GM18520 (cell line): ENCODE results near the gene CISD3.

Source experiments
- ATAC-seq: cut with Tn5 transposase; IDR thresholded peaks from one replicate; pipeline ENCODE4 v1.9.1; 2021; ENCODE audit not compliant: unreplicated experiment

The CISD3 gene

DNA sequence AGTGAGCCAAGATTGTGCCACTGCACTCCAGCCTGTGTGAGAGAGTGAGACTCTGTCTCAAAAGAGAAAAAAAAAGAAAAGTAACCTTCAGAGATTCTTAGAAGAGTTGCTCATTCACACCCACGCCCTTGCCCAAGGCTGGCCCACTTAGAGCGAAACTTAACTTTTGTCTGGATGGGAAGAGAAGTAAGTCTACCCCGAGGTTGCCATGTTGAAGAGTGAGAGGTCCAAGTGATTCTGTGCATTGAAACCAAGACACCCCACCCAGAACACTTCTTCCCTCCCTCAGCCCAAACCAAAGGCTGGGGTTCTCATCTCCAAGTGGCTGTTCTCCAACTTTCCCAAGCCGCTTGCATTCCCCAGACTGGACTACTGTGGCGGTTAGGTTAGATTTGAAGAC, 2.4 kb upstream of the CISD3 start:
- ATAC-seq: no peak

DNA sequence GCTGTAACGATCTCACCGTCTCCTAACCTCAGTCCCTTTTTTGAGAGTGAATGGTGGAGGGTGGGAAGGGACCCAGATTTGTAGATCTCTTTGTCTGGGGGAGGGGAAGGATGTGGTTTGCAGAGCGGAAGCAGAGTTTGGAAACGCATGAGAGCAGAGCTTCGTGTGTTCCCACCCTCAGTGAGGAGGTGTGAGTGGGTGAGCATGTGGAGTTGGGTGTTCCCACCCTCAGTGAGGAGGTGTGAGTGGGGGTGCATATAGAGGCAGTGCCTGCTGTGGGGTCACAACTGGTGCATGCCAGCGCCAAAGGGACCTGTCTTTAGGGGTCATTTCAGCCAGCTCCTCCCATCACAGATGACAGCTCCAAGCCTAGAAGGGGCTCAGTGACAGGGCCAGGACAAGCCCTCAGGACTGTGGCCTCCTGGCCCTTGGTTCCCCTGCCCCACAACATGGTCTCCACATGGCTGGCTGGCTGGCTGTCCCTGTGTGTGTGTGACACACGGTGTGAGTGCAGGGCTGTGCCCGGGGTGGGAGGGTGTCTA, 1.8 kb upstream of the CISD3 start:
- ATAC-seq: no peak

DNA sequence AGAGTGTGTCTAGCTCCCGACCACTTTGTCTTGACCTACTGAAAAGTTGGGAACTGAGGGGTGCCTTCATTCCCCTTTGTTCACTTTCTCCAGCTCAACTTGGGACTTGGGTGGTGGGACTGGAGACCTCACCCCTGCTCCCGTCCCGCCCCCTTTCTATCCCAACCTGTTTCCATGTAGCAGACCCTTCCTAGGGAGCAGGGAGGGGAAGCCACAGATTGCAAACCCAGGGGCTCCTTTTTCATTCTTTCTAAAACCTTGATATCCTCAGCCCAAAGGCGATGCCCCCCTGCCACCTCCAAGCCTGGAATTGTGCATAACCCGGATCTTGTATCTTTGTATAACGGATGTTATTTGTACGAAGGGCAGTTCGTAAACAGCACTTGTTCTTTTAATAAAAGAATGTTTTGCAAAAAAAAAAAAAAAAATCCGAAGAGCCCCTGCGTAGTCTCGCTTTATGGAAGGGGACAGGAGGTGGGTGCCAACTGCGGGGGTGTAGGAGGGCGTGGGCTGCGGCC, 714 bp upstream of the CISD3 start:
- ATAC-seq: no peak

DNA sequence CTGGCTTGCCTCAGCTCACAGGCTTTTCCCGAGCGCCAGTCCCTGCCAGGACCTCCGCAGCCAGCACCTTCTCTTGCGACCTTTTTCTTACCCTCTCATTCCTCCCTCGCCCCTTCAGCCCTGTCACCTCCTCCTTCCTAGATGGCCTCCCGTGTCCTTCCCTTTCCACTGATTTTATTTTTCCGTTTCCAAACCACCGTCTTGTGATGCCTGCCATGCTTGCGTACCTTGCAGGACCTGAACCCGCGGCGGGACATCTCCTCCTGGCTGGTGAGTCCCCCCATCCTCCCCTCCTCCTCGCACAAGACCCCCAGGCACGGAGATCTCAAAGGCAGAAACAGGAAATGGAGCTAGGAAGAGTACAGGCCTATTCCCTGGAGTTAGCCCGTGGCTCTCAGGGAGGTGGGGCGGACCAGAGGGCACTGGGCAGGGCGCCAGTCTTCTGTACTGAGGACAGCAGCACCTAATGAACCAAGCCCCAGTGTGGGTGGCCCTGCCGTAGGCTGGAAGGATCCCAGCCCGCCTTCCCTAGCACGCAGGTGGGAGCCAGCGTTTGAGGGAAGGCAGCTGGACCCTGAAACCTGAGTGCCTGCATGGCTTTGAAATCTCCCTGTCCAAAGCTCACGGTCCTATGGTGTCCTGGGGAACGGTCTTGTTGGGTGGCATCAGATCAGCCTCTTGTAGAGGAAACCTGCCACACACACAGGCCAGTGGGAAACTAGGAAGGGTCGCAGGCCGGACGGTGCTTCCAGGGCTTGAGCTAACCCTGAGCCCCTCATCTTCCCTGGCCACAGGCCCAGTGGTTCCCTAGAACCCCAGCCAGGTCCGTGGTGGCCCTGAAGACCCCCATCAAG, 612 bp downstream of the CISD3 start:
- ATAC-seq: no peak

DNA sequence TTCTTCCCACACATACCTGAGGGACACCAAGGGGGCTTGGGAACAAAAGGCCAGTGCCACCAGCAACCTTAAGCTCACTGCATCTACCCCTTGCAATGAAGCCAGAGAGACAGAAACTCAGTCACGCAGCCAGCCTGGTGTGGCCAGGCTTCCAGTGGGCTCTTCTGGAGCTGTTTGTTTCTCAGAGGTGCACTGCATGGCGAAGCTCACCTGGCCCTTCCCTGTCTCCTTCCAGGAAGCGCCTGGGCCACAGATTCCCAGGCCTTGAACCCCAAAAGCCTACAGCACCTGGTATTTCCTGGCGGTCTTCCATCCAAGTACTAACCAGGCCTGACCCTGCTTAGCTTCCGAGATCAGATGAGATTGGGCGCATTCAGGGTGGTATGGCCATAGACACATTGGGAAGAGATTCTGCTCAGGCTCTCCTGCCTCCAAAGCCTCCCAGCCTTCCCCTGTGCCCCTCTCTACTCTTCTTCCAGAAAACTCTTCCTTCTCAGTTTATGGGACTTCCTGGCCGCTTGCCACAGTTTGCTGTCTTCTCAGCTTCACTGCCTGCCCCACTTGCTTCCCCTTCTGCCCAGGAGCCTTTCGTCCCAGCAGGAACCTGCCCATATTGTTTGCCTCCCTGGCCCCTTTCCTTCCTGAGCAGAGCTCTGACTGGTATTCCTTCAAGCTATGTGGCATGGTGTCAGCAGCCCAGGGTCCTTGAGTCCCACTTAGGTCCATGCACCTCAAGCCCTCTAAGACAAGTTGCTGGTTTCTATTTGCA, 1.6 kb downstream of the CISD3 start:
- ATAC-seq: no peak

DNA sequence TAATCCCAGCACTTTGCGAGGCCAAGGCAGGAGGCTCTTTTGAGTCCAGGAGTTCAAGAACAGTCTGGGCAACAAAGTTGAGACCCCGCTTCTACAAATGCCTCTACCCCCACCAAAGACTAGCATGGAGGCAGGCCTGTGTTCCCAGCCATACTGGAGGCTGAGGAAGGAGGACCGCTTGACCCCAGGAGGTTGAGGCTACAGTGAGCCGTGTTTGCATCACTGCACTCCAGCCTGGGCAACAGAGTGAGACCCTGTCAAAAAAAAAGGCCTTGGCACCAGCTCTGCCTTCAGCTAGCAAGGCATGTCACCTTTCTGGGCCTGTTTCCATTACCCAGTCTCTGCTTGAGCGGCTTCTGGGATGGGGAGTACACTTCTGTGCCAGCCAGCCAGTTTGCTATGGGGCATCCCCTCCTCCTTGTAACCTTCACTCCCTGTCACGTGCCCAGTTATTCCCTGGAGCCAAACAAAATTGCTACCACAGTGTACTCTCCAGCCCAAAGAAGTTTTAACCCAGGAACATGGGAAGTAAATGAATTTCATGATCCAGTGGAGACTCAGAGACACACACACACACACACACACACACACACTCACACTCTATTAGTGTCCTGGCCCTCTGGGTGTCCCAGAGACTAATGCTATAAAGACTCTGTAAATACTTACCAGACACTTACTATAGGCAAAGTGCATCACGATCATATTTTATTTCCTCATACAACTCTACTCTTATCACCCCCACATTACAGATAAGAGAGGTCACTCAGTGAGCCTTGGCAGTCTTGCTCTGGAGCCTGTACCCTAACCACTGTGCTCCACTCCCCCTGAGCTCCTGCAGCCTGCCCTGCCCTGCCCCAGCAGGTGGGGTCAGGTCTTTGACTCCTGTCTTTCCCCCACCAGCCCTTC, 2.5 kb downstream of the CISD3 start:
- no peak for ATAC-seq

GRCh38 chr17:38733282-38733981, 3.3 kb downstream of the CISD3 start:
- ATAC-seq: no peak

DNA sequence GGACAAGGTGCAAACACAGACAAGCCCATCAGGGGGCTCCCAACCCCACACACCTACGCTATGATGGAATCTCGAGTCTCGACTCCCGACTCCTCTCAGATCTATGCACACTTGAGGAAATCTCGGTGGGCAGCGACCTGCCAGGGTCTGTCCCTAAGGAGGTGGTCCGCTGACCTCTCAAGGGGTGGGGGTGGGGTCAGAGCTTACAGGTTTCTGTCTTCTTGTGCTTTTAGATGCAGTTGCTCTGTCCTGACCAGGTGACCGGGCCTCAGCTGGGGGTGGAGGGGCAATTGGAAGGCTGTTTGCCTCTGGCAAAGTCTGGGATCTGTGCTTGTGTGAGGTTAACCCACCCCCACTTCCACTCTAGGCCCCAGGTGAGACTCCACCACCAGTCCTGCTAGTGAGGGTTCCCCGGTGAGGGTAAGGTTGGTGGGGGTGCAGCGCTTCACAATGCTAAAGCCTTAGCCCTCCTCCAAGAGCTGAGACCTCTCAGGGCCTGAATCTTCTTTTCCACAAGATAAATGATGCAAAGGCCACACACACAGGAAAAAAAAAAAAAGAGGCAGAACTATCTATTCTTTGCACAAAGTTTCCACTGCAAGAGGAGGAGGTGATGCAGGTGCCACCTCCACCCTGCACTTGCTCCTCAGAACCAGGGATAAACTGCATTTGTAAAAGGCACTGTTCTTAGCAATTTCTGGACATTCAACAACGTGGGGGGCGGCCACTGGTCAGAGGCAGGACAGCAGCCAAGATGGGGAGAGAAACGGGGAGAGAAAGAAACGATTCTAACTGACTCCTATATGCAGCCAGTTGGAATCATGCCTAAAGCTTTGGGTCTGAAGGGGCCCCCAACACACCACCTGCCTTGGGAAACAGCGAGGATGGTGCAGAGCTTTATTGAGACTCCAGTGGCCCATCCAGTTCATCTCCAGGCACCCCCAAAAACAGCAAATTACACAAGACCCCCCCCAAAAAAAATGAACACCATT, 4.1 kb downstream of the CISD3 start:
- no peak for ATAC-seq

GRCh38 chr17:38735161-38735997, 5.2 kb downstream of the CISD3 start:
- no peak for ATAC-seq

- ATAC-seq: no peak
These were observed 8.0 kb downstream of the CISD3 start for GRCh38 chr17:38738007-38738662.

- ATAC-seq: no peak
These were observed 8.5 kb downstream of the CISD3 start for GRCh38 chr17:38738686-38739085.

DNA sequence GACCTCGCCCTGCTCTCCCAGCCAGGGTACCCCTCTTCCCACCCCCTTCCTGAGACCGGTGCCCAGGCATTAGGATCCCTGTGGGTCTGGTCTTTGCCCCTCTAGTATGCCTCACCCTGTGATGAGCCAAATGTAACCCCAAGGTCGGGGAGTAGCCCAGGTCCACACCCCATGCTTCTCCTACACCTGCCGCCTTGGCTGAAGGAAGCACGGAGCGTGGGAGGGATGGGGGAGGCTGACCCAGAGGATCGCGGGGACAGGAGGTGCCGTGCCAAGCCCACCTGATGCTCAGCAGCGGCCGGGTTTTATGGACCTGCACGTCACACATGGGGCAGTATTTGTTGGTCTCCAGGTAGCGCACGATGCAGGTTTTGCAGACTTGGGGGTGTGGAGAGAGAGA, 9.2 kb downstream of the CISD3 start:
- no peak for ATAC-seq

DNA sequence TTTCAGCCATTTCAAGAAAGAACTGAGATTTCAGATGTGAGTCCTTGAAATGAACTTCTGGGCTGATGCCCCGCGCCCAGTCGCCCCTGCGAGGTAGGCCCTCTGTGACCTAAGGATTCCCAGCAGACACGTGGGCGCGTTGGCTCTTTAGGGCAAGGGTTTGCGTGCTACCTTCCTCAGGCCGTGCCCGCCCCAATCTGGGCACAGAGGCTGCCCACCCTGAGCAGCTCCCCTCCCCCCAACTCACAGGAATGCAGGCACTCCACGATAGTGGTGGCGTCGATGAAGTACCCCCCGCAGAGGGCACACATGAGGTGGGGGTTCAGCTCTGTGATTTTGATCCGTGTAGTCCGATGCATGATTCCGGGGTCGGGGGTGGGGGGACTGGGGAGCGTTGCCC, 9.9 kb downstream of the CISD3 start:
- no peak for ATAC-seq

DNA sequence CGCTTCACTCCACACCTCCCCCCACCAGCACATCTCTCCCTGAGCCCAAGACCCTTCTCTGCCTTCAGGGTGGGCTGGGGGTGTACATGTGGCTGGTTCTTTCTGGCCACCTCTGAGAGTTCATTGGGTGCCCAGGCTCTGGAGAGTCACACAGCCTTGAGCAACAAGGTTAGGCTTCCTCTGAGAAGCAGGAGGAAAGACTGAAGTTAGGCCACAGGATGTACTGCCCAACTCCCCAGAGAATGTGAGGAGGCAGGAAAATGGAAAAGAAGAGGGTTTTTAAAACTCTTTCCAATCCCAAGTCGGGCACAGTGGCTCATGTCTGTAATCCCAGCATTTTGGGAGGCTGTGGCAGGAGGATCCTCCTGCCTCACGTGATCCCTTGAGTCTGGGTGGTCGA, 10.7 kb downstream of the CISD3 start:
- no peak for ATAC-seq

- ATAC-seq: no peak
These were observed 11.3 kb downstream of the CISD3 start for GRCh38 chr17:38741461-38741860.

DNA sequence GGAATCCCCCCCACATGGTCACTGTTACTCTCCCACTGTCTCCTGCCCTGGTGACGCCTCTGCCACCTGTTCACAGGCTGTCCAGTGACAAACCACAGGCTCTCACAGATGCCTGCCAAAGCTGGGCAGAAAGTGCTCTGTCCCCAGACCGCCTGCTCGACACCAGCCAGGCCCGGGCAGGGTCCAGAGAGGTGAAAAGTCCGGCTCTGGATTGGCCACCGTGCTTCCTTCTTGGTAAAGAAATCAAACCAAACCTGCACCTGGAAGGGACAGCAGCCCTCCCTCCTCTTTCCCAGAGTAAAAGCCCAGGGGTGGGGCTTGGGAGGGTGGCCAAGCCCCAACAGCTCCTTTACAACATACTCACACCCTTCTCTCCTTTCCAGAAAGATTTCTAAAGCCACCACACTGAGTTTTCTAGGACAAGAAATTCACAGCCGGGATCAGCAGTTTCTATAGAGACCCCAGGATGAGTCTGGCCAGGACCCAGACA, 11.8 kb downstream of the CISD3 start:
- no peak for ATAC-seq
